PFSK-1 (cell line): ENCODE results near the gene PPA1.

Experiments
- POLR2AphosphoS5 ChIP-seq: IDR thresholded peaks from 2 replicates; pipeline ENCODE4 v1.6.1; 2012; ENCODE audit warnings: low read depth, mild to moderate bottlenecking, control low read depth, low read length, moderate library complexity
- TAF1 ChIP-seq: IDR thresholded peaks from 2 replicates; pipeline ENCODE4 v1.6.1; 2012; ENCODE audit warnings: low read length, control low read depth, borderline replicate concordance; ENCODE audit not compliant: insufficient read depth

GRCh38 chr10:70250961-70251680 is 17.9 kb upstream of the PPA1 start:
- no peak for TF ChIP-seq POLR2AphosphoS5
- TF ChIP-seq TAF1: no peak
